Neural cell (in vitro differentiated cells): ENCODE results near the gene BRINP2. TPM values are rescaled to one million over a fixed set of nuclear protein-coding genes. Genes with fewer than 3 reads are reported as not detected.

Experiments used
- H2AFZ ChIP-seq: fragments of 200-600, 300-800 bp; sonication (generic), shearing (Covaris generic); 2 replicates; pipeline ENCODE4 v1.6.0; 2014; ENCODE audit warnings: low read depth, mild to moderate bottlenecking, antibody characterized with exemption, low read length, moderate library complexity
- H3F3A ChIP-seq: fragments of 200-600 bp; shearing (Covaris generic); 2 replicates; pipeline ENCODE4 v1.6.1; 2016; ENCODE audit warnings: mild to moderate bottlenecking, moderate library complexity, mixed read lengths, antibody characterized with exemption, low read length; ENCODE audit not compliant: insufficient read depth, poor library complexity, severe bottlenecking
- H3K27ac ChIP-seq: fragments of 200-600, 300-800 bp; sonication (generic), shearing (Covaris generic); 2 replicates; pipeline ENCODE4 v1.5.1; 2014; ENCODE audit warnings: mild to moderate bottlenecking, low read length, moderate library complexity
- H3K27me3 ChIP-seq: fragments of 300-800, 200-600 bp; sonication (generic), shearing (Covaris generic); 2 replicates; pipeline ENCODE4 v1.6.0; 2014; ENCODE audit warnings: mild to moderate bottlenecking, low read depth, low read length, moderate library complexity; ENCODE audit not compliant: insufficient read depth
- H3K36me3 ChIP-seq: fragments of 300-800, 200-600 bp; sonication (generic), shearing (Covaris generic); 2 replicates; pipeline ENCODE4 v1.5.1; 2014; ENCODE audit warnings: mild to moderate bottlenecking, antibody characterized with exemption, low read length, moderate library complexity; ENCODE audit not compliant: insufficient read depth
- H3K4me2 ChIP-seq: fragments of 300-800, 200-600 bp; sonication (generic), shearing (Covaris generic); 2 replicates; pipeline ENCODE4 v1.6.0; 2014; ENCODE audit warnings: mild to moderate bottlenecking, low read length
- H3K4me3 ChIP-seq: fragments of 300-800, 200-600 bp; sonication (generic), shearing (Covaris generic); 2 replicates; pipeline ENCODE4 v1.5.1; 2014; ENCODE audit warnings: mild to moderate bottlenecking, low read length, moderate library complexity
- H3K79me2 ChIP-seq: fragments of 200-600 bp; shearing (Covaris generic); replicated peaks from 2 replicates; pipeline ENCODE4 v1.6.0; 2014; ENCODE audit warnings: mild to moderate bottlenecking, low read length, moderate library complexity; ENCODE audit not compliant: insufficient read depth
- H3K9ac ChIP-seq: fragments of 300-800, 200-600 bp; sonication (generic), shearing (Covaris generic); 2 replicates; pipeline ENCODE4 v1.6.1; 2016; ENCODE audit warnings: mild to moderate bottlenecking, low read length, mixed read lengths
- H3K9me2 ChIP-seq: fragments of 200-600 bp; shearing (Covaris generic); 2 replicates; pipeline ENCODE4 v1.6.1; 2016; ENCODE audit warnings: mild to moderate bottlenecking, low read length, mixed read lengths; ENCODE audit not compliant: insufficient read depth
- H3K9me3 ChIP-seq: fragments of 200-600, 300-800 bp; sonication (generic), shearing (Covaris generic); 2 replicates; pipeline ENCODE4 v1.6.1; 2016; ENCODE audit warnings: mild to moderate bottlenecking, mixed run types, low read length, moderate library complexity, mixed read lengths
- H4K20me1 ChIP-seq: fragments of 200-600 bp; shearing (Covaris generic); 2 replicates; pipeline ENCODE4 v1.6.1; 2016; ENCODE audit warnings: mild to moderate bottlenecking, mixed run types; ENCODE audit not compliant: insufficient read depth
- CTCF ChIP-seq: fragments of 450-650 bp; IDR thresholded peaks from 2 replicates; pipeline ENCODE4 v1.5.1; 2014; ENCODE audit warnings: antibody characterized with exemption, mild to moderate bottlenecking, moderate library complexity; ENCODE audit not compliant: poor library complexity, severe bottlenecking
- EP300 ChIP-seq: fragments of 450-650 bp; conservative IDR thresholded peaks from 2 replicates; pipeline ENCODE4 v1.6.1; 2014; ENCODE audit warnings: antibody characterized with exemption, mild to moderate bottlenecking, moderate library complexity; ENCODE audit not compliant: poor library complexity, severe bottlenecking
- EZH2 ChIP-seq: fragments of 200-600, 300-800 bp; shearing (Covaris generic), sonication (generic); IDR thresholded peaks from 2 replicates; pipeline ENCODE4 v1.6.1; 2014; ENCODE audit warnings: antibody characterized with exemption, low read length, borderline replicate concordance, mild to moderate bottlenecking; ENCODE audit not compliant: insufficient read depth, poor library complexity, severe bottlenecking
- MXI1 ChIP-seq: fragments of 450-650 bp; conservative IDR thresholded peaks from 2 replicates; pipeline ENCODE4 v1.6.1; 2014; ENCODE audit warnings: antibody characterized with exemption, mild to moderate bottlenecking; ENCODE audit not compliant: poor library complexity, severe bottlenecking
- POLR2AphosphoS5 ChIP-seq: IDR thresholded peaks from 2 replicates; pipeline ENCODE4 v1.6.1; 2012
- RAD21 ChIP-seq: fragments of 450-650 bp; conservative IDR thresholded peaks from 2 replicates; pipeline ENCODE4 v1.6.1; 2014; ENCODE audit warnings: antibody characterized with exemption, mild to moderate bottlenecking, moderate library complexity
- REST ChIP-seq: IDR thresholded peaks from 2 replicates; pipeline ENCODE4 v1.6.1; 2012; ENCODE audit warnings: borderline replicate concordance
- SMC3 ChIP-seq: fragments of 450-650 bp; conservative IDR thresholded peaks from 2 replicates; pipeline ENCODE4 v1.6.1; 2014; ENCODE audit warnings: antibody characterized with exemption, mild to moderate bottlenecking, moderate library complexity; ENCODE audit not compliant: poor library complexity
- TAF1 ChIP-seq: IDR thresholded peaks from 2 replicates; pipeline ENCODE4 v1.6.1; 2012; ENCODE audit warnings: low read depth
- polyA plus RNA-seq: library from polyadenylated mRNA; depleted of rRNA; stranded (reverse); fragments of >200 nt; gene quantifications from 2 replicates; pipeline ENCODE4 v1.2.3, GENCODE V29; 2014

The BRINP2 gene
- polyA plus RNA-seq, 1 donor from 2014 or later = 12.9 TPM

GRCh38 chr1:177138347-177138746, 32.4 kb upstream of the BRINP2 start:
- no peak overlapping the region for H2AFZ ChIP-seq
- H3K4me2 ChIP-seq = no peak overlapping the region
- H3K27ac ChIP-seq = no peak overlapping the region
- no peaks in the 10 kb centered on the region for H3F3A ChIP-seq
- H4K20me1 ChIP-seq = no peaks in the 10 kb centered on the region
- H3K79me2 ChIP-seq = peaks cover 13% of the 10 kb centered on the region
- TF ChIP-seq TAF1 (no peak), POLR2AphosphoS5 (no peak), RAD21 (no peak), REST (no peak), CTCF (no peak), EP300 (no peak), MXI1 (no peak), EZH2 (no peak)
- no peak overlapping the region for H3K9ac ChIP-seq
- H3K9me3 ChIP-seq = no peaks in the 10 kb centered on the region
- H3K4me3 ChIP-seq = no peak overlapping the region
- H3K9me2 ChIP-seq = no peaks in the 10 kb centered on the region
- no peaks in the 10 kb centered on the region for H3K27me3 ChIP-seq
- H3K36me3 ChIP-seq = no peaks in the 10 kb centered on the region

GRCh38 chr1:177142010-177142409, 28.7 kb upstream of the BRINP2 start:
- no peak for TF ChIP-seq RAD21
- TF ChIP-seq REST = no peak
- TF ChIP-seq MXI1 = no peak
- TF ChIP-seq EZH2 = no peak
- no peak for TF ChIP-seq TAF1
- TF ChIP-seq SMC3 = no peak
- H3K27me3 ChIP-seq = no peaks in the 10 kb centered on the region
- no peak overlapping the region for H2AFZ ChIP-seq
- no peaks in the 10 kb centered on the region for H3K36me3 ChIP-seq
- no peaks in the 10 kb centered on the region for H3K9me3 ChIP-seq
- H3K4me3 ChIP-seq = no peak overlapping the region
- H3K27ac ChIP-seq = no peak overlapping the region
- no peaks in the 10 kb centered on the region for H3K9me2 ChIP-seq
- H4K20me1 ChIP-seq = no peaks in the 10 kb centered on the region
- H3K79me2 ChIP-seq = peaks cover 26% of the 10 kb centered on the region
- no peak overlapping the region for H3K4me2 ChIP-seq
- no peaks in the 10 kb centered on the region for H3F3A ChIP-seq
- no peak overlapping the region for H3K9ac ChIP-seq
